Mucosa of descending colon (tissue), 3 donors: Measurements from ENCODE around the gene LRRC40. TPM values are rescaled to one million over a fixed set of nuclear protein-coding genes. Genes with fewer than 3 reads are reported as not detected.
"Not testable (repeated sequence)": the region's sequence is repeated elsewhere in the genome, so short reads cannot be mapped to it uniquely, and the experiment has no call there.

Source experiments
- ATAC-seq: fragments of 200-7000 bp; cut with Tn5 transposase; one replicate; pipeline ENCODE4 v1.9.1; 2020; ENCODE audit warnings: mild to moderate bottlenecking, moderate library complexity
- DNase-seq, 3 donors: peaks; one replicate each; pipeline ENCODE4 v3.0.0-alpha.2; 2020
- H3K36me3 ChIP-seq: fragments of 200-600 bp; one replicate; pipeline ENCODE4 v1.8.0; 2021; ENCODE audit warnings: low read depth, mild to moderate bottlenecking
- H3K4me1 ChIP-seq: fragments of 200-600 bp; one replicate; pipeline ENCODE4 v1.8.0; 2021; ENCODE audit warnings: low read depth, mild to moderate bottlenecking
- H3K4me3 ChIP-seq: fragments of 200-600 bp; one replicate; pipeline ENCODE4 v1.8.0; 2021; ENCODE audit warnings: mild to moderate bottlenecking
- H3K9me3 ChIP-seq: fragments of 200-600 bp; one replicate; pipeline ENCODE4 v1.8.0; 2021; ENCODE audit warnings: mild to moderate bottlenecking
- CTCF ChIP-seq: fragments of 200-600 bp; IDR thresholded peaks from one replicate; pipeline ENCODE4 v1.8.0; 2022; ENCODE audit warnings: antibody characterized with exemption, mild to moderate bottlenecking
- intact Hi-C, 2 donors: fragments of 100-400 bp; cut with DNase I in 1 of 2; cut with micrococcal nuclease in 1 of 2; formaldehyde crosslinking; loops; one replicate each; pipeline versions ENCODE4 v1.11.0 to v1.11.1; 2022; cut with DNase I, micrococcal nuclease
- total RNA-seq, 3 donors: library from RNA; stranded (reverse); fragmentation: NEBNext Ultra II Directional in 2 of 3; extraction: Animal tissue kit (Norgen Biotek cat#: 25700) in 2 of 3; gene quantifications; one replicate each; pipeline versions ENCODE4 v1.2.1 to v1.2.4, GENCODE V29; 2021 to 2023
- donor health status: DM: no; HTN: no; CAD: no; lungs with moderate emphysema.
- donor health status: DM: no; HTN: no; CAD: no.
- donor health status: DM: no; HTN: yes; CAD: no.

Gene LRRC40
- total RNA-seq, 3 donors from 2014 or later = 9.0 to 13.4 (median 10.4) TPM

DNA sequence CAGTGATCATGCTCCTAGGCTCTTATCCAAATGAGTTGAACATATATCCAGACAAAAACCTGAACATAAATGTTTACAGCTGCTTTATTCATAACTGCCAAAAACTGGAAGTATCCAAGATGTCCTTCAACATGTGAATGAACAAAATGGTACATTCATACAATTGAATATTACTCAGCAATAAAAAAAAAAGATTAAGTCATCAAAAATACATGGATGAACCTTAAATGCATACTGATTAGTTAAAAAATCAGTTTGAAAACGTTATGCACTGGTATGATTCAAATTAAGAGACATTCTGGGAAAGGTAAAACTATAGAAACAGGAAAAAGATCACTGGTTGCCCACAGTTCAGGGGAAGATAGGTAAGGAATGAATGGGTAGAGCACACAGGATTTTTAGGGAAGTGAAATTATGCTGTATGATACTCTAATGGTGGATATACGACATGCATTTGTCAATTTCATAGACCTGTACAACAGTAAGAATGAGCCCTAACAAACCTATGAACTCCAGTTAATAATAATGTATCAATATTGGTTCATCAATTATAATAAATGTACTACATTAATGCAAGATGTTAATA lies 3.1 kb downstream of the LRRC40 start:
- H3K4me1 ChIP-seq = peaks cover 20% of the 10 kb centered on the region
- ATAC-seq = no peak
- intact Hi-C loops = no loop called here
- H3K9me3 ChIP-seq = no peaks in the 10 kb centered on the region
- H3K4me3 ChIP-seq = no peak overlapping the region
- TF ChIP-seq CTCF = no peak
- no peak for DNase-seq
- no peaks in the 10 kb centered on the region for H3K36me3 ChIP-seq

GRCh38 chr1:70200065-70200464 lies 5.3 kb downstream of the LRRC40 start:
- no peaks in the 10 kb centered on the region for H3K36me3 ChIP-seq
- ATAC-seq (no peak), DNase-seq (no peak)
- intact Hi-C loops = no loop called here
- no peak for TF ChIP-seq CTCF
- H3K9me3 ChIP-seq = no peaks in the 10 kb centered on the region
- peaks cover 10% of the 10 kb centered on the region for H3K4me1 ChIP-seq
- no peak overlapping the region for H3K4me3 ChIP-seq

DNA sequence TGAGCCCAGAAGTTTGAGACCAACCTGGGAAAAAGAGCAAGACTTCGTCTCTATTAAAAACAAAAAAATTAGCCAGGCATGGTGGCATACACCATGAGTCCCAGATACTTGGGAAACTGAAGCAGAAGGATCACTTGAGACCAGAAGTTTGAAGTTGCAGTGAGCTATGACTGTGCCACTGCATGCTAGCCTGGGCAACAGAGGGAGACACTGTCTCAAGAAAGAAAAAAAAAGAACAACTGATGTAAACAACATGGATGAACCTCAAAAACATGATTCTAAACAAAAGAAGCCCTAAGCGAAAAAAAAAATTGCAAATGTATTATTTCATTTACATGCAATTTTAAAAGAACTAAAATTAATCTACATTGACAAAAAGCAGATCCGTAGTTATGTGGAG lies 9.0 kb downstream of the LRRC40 start:
- DNase-seq (no peak), ATAC-seq (no peak)
- TF ChIP-seq CTCF = no peak
- intact Hi-C loops = no loop called here
- no peaks in the 10 kb centered on the region for H3K9me3 ChIP-seq
- no peak overlapping the region for H3K4me3 ChIP-seq
- no peaks in the 10 kb centered on the region for H3K36me3 ChIP-seq
- H3K4me1 ChIP-seq = no peaks in the 10 kb centered on the region

- intact Hi-C loops = no loop called here
- no peak for TF ChIP-seq CTCF
Observed at GRCh38 chr1:70195342-70195741, 10.0 kb downstream of the LRRC40 start.

GRCh38 chr1:70194601-70195000 lies 10.8 kb downstream of the LRRC40 start:
- ATAC-seq = no peak
- no peak for DNase-seq
- TF ChIP-seq CTCF = no peak
- Histone ChIP-seq H3K4me1 (no peaks in the 10 kb centered on the region), H3K4me3 (no peak overlapping the region), H3K9me3 (no peaks in the 10 kb centered on the region), H3K36me3 (no peaks in the 10 kb centered on the region)
- intact Hi-C loops = no loop called here

More at GRCh38 chr1:70195342-70195741, 10.0 kb downstream of the LRRC40 start:
- no peak overlapping the region for H3K4me3 ChIP-seq
- ATAC-seq = no peak
- no peaks in the 10 kb centered on the region for H3K9me3 ChIP-seq
- no peak for DNase-seq
- no peaks in the 10 kb centered on the region for H3K4me1 ChIP-seq
- no peaks in the 10 kb centered on the region for H3K36me3 ChIP-seq

- H3K9me3 ChIP-seq, H3K36me3 ChIP-seq, ATAC-seq, intact Hi-C loops, H3K4me3 ChIP-seq, DNase-seq, H3K4me1 ChIP-seq: not testable (repeated sequence)
Observed at GRCh38 chr1:70192446-70192845, 12.9 kb downstream of the LRRC40 start.
